K562 (cell line): Measurements from ENCODE around the gene SIX6.

Experiments
- CCAR2 ChIP-seq: fragments of 200-400 bp; formaldehyde crosslinking; IDR thresholded peaks from 2 replicates; pipeline ENCODE4 v1.6.1; 2017; ENCODE audit warnings: mild to moderate bottlenecking, low read depth, low read length
- ELF4 ChIP-seq: fragments of 450-650 bp; formaldehyde crosslinking; IDR thresholded peaks from 2 replicates; pipeline ENCODE4 v1.4.0; 2022; ENCODE audit warnings: missing genetic modification characterization
- EZH2 ChIP-seq: IDR thresholded peaks from 2 replicates; pipeline ENCODE4 v1.6.1; 2012; ENCODE audit warnings: low read depth, mild to moderate bottlenecking, inconsistent platforms, low read length, borderline replicate concordance
- GTF2F1 ChIP-seq: IDR thresholded peaks from 2 replicates; pipeline ENCODE4 v1.6.1; 2011; ENCODE audit warnings: low read depth, low read length, improper control_type of control experiment
- NELFE ChIP-seq: IDR thresholded peaks from 2 replicates; pipeline ENCODE4 v1.6.1; 2011; ENCODE audit warnings: mild to moderate bottlenecking; ENCODE audit not compliant: insufficient read depth, insufficient read length
- POLR2A ChIP-seq: fragments of 450-650 bp; conservative IDR thresholded peaks from 2 replicates; pipeline ENCODE4 v1.6.1; 2016
- RCOR1 ChIP-seq, 2 experiments: IDR thresholded peaks; 2 replicates each; pipeline ENCODE4 v1.6.1; 2012; ENCODE audit warnings: low read depth in 2 of 2, low read length in 2 of 2, borderline replicate concordance in 1 of 2, improper control_type of control experiment in 1 of 2
- SMARCA4 ChIP-seq: fragments of 450-650 bp; IDR thresholded peaks from 2 replicates; pipeline ENCODE4 v1.6.1; 2016
- SMC3 ChIP-seq: conservative IDR thresholded peaks from 2 replicates; pipeline ENCODE4 v1.6.1; 2011; ENCODE audit warnings: low read depth, low read length, improper control_type of control experiment; ENCODE audit not compliant: insufficient read depth
- ZNF121 ChIP-seq: sonication (generic); formaldehyde crosslinking; conservative IDR thresholded peaks from 2 replicates; pipeline ENCODE4 v1.8.0; 2022; ENCODE audit warnings: missing genetic modification reagents
- TF ChIP-seq, protein P1 (sequence below): fragments of 250-450 bp; sonication (Bioruptor Pico); IDR thresholded peaks from 2 replicates; pipeline ENCODE4 v1.4.0; 2020; ENCODE audit warnings: mild to moderate bottlenecking
- TF ChIP-seq, protein P2 (sequence below), 3 experiments: IDR thresholded peaks in 2 of 3; conservative IDR thresholded peaks in 1 of 3; 2 replicates each; pipeline ENCODE4 v1.5.1; 2011 to 2012; ENCODE audit warnings: low read length in 3 of 3, mild to moderate bottlenecking in 3 of 3, control low read depth in 2 of 3, improper control_type of control experiment in 1 of 3, inconsistent platforms in 1 of 3, low read depth in 1 of 3, mixed read lengths in 1 of 3, moderate library complexity in 1 of 3; ENCODE audit not compliant: insufficient read depth in 2 of 3

GRCh38 chr14:60510254-60510950 is 1.5 kb downstream of the SIX6 start:
- no peak for TF ChIP-seq ELF4 (CRISPR knock-in tag)
- TF ChIP-seq RCOR1 (IDR thresholded peaks at IDR 0.05; ENCODE audit: borderline replicate concordance in 1 of 2, low read depth in 2 of 2, low read length in 2 of 2) = no peak
- no peak for TF ChIP-seq POLR2A
- no peak for TF ChIP-seq SMARCA4
- no peak for TF ChIP-seq ZNF121 (CRISPR knock-in tag)
- TF ChIP-seq NELFE = no peak
- TF ChIP-seq, protein P1, sequence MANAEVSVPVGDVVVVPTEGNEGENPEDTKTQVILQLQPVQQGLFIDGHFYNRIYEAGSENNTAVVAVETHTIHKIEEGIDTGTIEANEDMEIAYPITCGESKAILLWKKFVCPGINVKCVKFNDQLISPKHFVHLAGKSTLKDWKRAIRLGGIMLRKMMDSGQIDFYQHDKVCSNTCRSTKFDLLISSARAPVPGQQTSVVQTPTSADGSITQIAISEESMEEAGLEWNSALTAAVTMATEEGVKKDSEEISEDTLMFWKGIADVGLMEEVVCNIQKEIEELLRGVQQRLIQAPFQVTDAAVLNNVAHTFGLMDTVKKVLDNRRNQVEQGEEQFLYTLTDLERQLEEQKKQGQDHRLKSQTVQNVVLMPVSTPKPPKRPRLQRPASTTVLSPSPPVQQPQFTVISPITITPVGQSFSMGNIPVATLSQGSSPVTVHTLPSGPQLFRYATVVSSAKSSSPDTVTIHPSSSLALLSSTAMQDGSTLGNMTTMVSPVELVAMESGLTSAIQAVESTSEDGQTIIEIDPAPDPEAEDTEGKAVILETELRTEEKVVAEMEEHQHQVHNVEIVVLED (CRISPR knock-in tag) = no peak
- no peak for TF ChIP-seq CCAR2
- TF ChIP-seq EZH2 = no peak
- TF ChIP-seq GTF2F1 = no peak
- TF ChIP-seq, protein P2, sequence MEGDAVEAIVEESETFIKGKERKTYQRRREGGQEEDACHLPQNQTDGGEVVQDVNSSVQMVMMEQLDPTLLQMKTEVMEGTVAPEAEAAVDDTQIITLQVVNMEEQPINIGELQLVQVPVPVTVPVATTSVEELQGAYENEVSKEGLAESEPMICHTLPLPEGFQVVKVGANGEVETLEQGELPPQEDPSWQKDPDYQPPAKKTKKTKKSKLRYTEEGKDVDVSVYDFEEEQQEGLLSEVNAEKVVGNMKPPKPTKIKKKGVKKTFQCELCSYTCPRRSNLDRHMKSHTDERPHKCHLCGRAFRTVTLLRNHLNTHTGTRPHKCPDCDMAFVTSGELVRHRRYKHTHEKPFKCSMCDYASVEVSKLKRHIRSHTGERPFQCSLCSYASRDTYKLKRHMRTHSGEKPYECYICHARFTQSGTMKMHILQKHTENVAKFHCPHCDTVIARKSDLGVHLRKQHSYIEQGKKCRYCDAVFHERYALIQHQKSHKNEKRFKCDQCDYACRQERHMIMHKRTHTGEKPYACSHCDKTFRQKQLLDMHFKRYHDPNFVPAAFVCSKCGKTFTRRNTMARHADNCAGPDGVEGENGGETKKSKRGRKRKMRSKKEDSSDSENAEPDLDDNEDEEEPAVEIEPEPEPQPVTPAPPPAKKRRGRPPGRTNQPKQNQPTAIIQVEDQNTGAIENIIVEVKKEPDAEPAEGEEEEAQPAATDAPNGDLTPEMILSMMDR (IDR thresholded peaks at IDR 0.05 in 2 of 3, conservative IDR thresholded peaks at IDR 0.05 in 1 of 3; ENCODE audit: insufficient read depth in 2 of 3, low read depth in 1 of 3, low read length in 3 of 3) = no peak
- TF ChIP-seq SMC3 = no peak
